HG03196 (cell line): ENCODE data around the gene BHLHE23.

Experiments
- ATAC-seq: cut with Tn5 transposase; IDR thresholded peaks from one replicate; pipeline ENCODE4 v1.9.1; 2021; ENCODE audit not compliant: unreplicated experiment

Gene BHLHE23

DNA sequence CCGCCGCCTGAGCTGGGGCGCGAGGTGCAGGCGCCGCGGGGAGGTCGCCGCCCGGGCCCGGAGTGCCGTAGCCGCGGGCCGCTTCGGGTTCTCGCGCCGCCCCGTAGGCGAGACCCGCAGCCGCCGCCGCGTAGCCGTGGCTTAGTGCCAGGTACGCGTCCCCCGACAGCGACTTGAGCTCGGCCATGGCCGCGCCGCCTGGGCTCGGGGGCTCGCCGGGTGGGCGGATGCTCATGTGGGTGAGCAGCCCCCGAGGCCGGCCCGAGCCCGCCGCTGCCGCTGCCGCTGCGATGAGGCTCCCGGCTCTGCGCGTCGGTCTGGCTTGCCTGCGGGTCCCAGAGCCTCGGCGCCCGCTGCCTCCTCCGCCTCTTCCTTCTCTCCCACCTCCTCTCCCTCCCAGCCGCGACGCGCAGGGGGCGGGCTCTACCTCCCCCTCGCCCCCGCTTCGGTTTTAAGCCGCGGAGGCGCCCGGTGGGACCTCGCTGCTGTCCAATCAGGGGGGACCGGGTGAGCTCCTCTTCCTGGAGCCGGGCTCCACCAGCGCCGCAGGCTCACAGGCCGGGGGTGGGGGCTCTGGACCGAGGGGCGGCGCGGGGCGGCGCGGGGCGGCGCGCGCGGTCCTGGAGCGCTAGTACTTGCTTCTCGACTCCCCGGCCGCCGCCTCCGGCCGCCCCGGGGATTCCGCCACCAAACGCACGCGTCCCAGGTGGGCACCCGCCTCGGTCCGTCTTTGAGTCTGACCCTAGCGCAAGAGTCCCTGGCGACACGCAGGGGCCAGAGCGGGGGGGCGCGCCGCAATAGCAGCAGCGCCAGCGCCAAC is at the start of gene BHLHE23:
Gene BHLHE23, minus strand, starts transcription at position 425 of the 820 bp plus-strand sequence. Its CDS starts 190 bp downstream, at position 235.
- no peak for ATAC-seq

DNA sequence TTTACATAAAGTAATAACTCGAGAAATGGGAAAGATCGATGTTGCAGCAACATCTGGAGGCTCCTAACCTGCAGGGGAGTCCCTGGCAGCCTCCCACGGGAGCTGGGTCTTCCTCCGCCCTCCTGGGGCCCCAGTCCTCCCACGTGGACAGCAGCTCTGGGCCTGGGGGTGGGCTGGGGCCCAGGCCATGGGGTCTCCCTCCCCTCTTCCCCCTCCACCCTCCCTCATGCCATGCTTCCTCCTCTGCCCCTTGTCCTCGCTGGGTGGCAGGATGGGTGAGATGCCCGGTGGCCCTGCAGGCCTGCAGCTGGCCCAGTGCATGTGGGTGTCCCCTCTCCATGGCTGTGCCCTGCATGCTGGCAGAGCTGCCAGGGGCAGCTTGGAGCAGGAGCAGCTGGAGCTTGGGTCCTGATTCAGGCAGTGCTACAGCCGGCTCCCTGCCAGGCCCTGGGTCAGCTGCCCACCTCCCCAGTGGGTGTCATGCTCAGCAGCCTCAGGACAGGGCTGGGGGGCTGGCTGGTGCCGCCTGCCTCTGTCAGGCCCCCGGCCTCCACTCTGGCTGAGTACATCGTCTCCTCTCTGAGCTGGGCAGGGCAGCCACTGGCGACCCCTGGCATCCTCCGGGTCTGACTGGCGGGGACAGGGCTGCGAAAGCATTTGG is 48.9 kb upstream of the BHLHE23 start:
- no peak for ATAC-seq

DNA sequence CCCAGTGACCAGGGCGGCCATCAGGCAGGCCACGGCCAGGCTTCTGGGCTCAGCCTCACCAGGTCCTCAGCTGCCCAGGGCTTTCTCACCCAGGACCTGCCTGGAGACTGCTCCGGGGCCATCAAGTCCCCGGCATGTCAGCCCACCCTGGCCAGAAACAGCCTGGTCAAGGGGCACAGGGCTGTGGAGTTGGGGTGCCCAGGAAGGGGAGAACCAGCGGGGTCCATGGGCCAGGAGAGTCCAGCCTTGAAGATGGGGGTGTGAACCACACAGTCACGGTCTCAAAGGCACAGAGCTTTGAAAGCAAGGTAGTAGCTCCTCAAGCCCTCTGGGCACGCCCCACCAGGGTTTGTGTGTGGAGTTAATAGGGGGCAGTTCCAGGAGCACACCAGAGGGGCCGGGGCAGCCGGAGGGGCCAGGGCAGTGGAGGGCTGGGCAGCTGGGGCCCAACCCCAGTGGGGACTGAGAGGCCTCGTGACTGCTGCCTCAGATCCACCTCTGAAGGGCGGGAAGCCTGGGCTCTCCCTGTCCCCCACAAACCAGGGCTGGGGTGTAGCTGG is 48.0 kb upstream of the BHLHE23 start:
- no peak for ATAC-seq

DNA sequence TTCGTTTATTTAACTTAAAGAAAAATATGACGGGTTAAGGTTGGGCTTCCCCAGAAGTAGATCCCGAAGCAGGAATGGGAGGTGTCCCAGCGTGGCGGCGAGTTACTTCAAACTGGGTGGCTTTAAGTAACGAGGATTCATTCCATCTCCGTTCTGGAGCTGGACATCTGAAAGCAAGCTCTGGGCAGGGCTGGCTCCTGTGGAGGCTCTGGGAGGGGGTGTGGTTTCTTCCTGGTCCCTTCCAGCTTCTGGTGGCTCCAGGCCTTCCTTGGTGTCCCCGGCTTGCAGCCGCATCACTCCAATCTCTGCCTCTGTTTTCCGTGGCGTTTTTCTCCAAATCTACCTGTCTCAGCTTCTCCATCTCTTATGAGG is 47.3 kb upstream of the BHLHE23 start:
- ATAC-seq = no peak

DNA sequence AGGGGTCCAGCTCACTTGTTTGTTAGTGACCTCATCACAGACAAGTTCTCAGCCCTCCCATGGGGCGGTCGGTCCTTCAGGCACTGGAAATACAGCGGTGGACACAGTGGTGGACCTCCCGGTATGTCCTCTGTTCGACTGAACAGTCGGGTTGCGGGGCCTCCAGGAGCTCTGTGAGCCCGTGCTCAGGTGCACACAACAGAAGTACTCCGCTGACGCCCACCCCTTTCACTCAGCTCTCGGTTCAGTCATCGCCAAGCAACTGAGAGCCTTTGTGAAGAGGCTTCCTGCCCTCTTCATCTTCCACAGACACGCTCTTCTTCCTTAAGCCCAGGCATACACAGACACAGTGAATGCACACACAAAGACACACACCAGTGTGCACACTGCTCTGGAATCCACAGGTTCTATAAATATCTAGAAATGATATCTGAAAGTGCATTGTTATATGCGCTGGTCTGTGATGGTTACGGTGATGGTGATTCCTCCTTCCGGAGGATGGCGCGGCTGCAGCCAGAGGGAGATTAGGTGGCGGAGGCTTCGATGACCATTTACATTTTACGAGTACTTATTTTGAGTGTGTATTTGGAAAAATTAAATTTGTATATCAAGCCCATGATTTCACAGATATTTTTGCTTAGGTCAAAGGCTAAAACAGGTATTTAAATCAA is 46.8 kb upstream of the BHLHE23 start:
- ATAC-seq = no peak

DNA sequence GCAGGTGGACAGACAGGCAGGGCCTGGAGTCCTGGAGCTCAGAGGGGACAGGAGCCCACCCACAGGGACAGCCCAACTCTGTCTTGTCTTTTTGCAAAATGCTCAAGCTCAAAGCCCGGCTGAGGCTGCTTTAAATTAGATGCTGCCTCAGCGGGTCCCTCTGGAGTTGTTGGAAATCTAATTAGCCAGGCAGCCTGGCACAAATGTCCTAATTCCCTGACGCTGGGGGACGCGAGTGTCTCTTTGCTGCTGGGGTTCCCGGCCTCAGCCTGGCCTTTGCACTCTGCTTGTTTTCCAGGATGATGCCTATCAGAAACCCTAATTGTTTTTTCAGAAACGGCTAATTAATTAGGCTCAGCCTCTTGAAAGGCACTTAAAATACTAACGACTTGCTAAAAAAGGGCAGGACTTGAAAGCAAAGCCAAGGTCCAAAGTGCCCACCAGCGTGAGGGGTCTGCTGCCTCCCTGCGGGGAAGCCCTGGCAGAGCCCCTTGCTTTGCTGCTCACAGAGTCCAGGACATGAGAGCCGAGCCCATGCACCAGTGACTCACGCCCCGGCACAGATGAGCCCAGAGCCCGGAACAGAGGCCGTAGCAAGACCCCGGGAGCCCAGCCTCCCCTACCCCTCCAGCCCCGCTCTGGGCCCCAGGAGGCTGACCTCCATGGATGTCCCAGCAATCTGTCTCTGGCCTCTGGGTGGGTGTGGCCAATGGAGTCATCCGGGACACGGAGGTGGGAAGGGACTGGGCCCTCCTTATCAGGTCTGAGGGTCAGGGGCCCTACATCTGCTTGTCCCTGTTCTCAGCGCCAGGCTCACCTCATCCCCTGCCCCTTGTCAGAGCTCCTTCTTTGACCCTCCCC is 46.0 kb upstream of the BHLHE23 start:
- ATAC-seq = no peak

DNA sequence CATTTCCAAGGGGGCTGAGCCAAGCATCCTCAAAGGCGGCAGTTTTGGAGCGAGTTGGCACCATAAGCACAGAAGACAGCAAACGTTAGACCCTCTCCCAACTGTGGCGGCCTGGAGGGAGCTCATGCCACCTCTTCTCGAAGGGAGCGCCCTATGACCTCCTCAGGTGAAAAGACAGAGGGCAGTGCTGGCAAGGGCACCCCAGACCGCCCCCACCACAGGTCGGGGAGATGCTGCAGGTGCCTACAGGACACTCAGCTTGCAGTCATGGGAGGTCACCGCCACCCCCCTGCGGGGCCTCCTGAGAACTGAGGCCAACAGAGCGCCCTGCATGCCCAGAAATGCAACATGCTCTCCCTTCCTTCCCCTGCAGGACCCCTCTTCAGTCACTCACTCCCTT is 45.1 kb upstream of the BHLHE23 start:
- no peak for ATAC-seq

DNA sequence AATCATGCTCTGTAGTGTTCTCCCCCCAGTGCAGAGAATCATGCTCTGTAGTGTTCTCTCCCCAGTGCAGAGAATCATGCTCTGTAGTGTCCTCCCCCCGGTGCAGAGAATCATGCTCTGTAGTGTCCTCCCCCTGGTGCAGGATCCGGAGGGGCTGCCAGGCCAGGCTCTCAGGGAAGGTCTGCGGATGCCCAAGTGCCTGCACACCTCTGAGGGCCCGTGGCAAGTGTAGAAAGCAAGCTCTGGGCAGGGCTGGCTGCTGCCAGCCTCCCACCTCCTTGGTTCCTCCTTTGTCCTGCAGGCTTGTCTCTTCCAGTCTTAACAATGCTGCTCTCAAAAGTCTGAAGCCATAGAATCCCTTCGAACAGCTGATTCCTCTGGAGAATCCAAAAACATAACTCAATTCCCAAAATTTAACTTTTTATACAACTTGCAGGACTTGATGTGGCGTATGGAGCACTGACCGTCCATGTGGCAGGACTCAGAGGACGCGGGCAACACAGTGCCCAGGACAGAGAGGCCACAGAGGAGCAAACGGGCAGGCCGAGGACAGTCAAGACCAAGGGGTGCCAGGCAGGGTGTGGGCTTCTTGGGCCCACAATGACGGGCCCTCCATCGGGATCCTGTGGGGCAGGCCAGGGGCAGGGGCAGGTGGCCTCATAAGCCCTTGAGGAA is 44.6 kb upstream of the BHLHE23 start:
- no peak for ATAC-seq

DNA sequence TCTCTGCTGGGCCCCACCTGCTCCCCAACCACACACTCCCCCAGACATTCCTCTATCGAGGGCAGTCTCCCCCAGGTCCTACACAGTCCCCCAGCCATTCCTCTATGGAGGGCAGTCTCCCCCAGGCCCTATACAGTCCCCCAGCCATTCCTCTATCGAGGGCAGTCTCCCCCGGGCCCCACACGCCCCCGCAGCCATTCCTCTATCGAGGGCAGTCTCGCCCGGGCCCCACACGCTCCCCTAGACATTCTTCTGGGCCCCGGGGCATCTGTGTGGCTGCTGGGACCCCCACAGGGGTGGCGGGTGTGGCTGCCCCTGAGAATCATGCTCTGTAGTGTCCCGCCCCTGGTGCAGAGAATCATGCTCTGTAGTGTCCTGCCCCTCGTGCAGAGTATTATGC is 43.6 kb upstream of the BHLHE23 start:
- ATAC-seq = no peak

DNA sequence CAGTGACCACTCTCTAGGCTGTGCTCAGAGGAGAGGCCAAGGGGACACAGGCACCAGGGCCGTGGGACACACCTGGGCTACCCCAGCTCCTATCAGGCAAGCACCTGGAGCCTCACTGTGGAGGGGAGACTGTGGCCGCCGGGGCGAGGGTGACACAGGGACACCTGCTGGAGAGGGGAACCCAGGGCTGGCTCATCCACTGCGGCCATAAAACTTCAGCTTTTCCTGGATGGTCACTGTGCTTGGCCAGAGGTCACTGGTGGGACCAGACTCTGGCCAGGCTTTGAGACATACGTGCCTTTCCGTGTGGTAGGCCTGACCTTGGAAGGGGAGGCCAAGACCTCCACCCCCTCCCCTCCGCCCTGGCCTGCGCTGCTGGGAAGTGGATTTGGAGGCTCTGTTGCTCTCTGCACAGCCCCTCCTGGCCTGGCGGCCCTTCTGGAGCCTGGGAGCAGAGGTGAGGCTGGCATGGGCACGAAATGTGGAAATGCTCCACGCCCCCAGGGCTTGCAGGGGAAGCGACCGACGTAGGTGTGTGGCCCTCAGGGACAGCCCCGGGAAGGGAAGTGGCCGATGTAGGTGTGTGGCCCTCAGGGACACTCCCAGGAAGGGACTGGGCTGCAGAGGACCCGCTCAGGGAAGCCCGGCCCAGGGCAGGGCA is 42.9 kb upstream of the BHLHE23 start:
- no peak for ATAC-seq

DNA sequence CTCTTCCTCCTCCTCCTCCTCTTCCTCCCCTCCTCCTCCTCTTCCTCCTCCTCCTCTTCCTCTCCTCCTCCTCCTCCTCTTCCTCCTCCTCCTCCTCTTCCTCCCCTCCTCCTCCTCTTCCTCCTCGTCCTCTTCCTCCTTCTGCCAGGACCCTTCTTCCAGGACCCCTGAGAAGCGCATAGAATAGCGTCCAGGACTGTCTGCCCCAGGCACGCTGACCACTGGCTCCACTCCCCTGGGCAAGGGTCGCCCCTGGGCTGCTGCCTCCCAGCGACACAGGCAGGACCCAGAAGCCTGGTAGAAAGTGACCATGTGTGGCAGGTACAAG is 42.4 kb upstream of the BHLHE23 start:
- no peak for ATAC-seq

DNA sequence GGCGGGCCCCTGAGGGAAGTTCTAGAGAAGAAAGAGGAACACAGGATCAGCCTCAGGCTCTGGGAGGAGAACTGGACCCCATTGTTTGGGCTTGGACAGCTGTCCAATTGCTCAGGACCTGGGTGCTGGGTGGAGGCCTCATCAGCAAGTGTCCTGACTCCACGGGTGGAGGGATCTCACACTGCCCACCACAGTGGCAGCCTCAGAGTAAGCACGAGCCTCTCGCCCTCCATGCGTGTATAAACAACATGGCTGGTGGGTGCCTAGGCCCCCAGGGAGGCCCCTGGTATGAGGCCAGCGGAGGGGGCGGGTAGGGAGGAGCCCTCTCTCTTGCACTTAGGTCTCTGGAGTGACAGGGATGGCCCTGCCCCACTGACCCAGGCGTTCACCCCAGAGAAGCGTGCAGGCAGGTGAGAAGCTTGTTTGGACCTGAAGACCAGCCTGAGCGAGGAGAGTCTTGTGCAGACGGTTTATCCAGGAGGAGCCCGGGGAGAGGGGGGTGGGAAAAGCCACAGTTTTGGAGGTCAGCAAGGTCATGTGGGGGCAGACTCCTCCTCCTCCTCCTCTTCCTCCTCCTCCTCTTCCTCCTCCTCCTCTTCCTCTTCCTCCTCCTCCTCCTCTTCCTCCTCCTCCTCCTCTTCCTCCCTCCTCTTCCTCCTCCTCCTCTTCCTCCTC is 41.9 kb upstream of the BHLHE23 start:
- no peak for ATAC-seq

DNA sequence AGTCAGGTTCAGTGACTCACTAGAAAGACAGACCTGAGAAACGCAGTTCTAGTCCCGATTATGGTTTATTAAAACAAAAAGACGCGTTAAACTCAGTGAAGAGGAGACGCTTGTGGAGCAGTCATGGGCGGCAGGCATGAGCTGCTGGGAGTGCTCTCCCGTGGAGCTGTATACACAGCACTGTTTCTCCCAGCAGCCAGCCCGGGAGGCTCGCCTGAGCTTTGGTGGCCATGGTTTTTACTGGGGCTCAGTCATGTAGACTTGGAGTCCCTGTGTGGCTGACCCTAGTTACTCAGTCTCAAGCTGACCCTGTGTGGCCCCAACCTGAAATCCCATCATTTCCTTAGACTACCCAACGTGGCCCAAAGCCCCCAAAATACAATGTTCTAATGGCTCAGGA is 41.2 kb upstream of the BHLHE23 start:
- no peak for ATAC-seq

DNA sequence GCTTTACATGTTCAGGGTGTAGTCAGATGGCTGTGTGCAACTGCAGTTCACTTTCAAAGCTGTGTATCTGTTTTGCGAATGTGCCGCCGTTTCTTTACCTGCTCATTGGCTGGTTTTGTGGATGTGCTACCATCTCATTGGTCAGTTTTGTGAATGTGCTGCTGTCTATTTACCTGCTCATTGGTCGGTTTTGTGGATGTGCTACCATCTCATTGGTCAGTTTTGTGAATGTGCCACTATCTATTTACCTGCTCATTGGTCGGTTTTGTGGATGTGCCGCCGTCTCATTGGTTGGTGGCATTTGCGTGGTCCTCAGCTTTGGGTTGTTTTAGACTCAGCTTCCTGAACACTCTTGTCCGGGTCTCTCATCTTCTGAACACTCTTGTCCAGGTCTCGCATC is 40.5 kb upstream of the BHLHE23 start:
- ATAC-seq = no peak

DNA sequence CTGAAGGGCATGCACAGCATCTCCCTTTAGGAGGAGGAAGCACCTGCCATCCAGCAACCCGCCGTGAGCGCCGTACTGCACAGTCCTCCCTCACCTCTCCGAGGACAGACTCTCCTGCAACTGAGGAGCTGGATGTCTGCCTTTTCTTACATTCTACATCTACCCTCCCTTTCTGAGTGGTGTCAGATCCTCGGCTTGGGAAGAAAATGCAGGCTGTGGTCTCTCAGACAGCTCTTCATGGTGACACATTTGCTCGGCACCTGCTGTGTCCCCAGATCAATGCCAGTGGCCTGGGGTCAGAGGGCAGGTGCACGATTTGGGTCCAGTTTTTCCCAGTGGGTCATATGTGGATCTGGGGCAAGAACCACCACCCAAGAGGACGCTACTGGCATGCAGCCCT is 40.1 kb upstream of the BHLHE23 start:
- no peak for ATAC-seq

DNA sequence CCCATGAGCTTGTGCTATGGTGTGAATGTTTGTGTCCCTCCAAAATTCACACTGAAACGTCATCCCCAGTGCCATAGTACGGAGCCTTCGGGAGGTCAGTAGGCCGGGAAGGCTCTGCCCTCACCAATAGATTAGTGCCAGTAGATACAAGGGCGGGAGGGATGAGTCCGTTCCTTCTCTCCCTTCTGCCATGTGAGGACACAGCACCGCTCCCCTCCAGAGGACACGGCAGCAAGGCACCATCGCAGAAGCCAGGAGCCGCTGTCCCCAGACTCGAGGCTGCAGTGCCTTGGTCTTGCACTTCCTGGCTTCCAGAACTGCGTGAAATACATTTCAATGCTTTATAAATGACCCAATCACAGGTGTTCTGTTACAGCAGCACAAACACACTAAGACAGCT is 39.2 kb upstream of the BHLHE23 start:
- no peak for ATAC-seq

DNA sequence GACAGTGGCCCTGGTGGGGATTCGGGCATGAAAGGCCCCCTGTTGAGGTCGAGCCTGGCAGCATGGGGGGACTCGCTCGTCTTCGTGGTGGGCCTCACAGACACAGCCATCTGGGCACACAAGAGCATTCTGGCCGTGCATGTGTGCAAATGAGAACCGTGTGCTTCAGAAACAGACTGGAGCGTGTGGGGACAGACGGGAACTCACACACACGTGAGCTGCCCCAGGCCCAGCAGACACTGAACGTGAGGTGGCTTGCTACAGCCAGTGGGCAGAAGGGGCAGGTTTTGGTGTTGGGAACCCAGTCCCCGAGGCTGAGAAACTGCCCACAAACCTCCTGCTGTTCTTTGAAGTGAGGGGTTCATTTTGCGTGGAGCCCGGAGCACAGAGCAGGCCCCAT is 38.6 kb upstream of the BHLHE23 start:
- no peak for ATAC-seq

DNA sequence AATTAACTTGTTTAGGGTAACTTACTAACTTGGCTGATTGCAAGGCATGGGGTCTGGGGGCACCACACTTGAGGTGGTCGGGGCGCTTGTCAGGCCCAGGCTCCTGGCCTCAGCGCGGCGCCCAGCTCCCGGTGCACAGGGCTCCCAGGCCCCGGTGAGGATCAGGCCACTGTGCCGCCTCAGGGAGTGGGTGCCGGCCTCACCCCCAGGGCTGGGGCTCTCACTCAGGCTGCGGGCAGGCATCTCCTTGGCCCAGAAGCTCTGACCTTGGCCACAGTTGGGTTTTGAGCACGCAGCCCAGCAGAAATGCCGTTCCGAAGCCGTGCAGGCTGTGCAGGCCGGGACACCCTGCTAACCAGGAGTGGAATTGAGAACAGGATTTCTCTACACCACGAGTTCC is 37.8 kb upstream of the BHLHE23 start:
- no peak for ATAC-seq

DNA sequence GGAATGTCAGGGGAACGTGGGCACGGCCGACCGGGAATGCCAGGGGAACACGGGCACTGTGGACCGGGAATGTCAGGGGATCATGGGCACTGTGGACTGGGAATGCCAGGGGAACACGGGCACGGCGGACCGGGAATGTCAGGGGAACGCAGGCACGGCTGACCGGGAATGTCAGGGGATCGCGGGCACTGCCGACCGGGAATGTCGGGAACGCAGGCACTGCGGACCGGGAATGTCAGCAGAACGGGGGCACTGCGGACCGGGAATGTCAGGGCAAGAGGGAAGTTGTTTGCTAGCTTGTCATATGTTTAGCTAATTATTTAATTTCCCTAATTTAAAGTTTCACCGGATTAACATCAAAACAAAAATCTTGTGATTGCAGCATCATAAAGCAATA is 37.4 kb upstream of the BHLHE23 start:
- no peak for ATAC-seq
